HS-5 (cell line): ENCODE results near the gene PDE11A.
"Not testable (repeated sequence)": the region's sequence is repeated elsewhere in the genome, so short reads cannot be mapped to it uniquely, and the experiment has no call there.

Experiments used
- DNase-seq: peaks from one replicate; pipeline ENCODE4 v3.0.0-alpha.2; 2012; ENCODE audit warnings: low read depth

The PDE11A gene

DNA sequence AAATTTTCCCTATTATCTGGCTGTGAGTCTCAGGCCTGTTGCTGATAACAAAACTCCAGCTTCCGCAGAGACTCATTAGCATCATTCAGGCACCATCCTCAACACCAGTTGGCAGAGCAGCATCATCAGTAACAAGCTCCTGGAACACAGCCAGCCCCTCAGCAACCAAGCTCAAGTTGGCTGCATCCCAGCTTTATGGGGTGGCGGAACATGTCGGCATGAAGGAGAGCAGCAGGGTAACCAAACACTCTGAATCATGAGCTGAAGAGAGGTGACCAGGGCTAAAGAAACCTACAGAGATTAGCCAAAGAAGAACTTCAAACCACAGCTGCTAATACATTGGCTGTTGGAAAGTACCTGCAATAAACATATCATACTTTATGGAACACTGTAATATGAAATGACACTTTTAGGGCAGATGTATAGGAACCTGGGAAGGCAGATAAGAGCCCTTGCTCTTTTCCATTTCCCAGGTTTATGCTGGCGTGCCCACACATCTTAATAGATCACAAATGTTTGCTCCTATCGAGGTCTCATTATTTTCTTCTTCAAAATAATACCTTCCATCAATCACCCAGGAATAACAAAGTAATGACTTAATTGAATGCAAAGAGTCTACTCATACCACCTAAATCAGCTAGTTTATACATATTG lies 63.8 kb downstream of the PDE11A start:
- no peak for DNase-seq

DNA sequence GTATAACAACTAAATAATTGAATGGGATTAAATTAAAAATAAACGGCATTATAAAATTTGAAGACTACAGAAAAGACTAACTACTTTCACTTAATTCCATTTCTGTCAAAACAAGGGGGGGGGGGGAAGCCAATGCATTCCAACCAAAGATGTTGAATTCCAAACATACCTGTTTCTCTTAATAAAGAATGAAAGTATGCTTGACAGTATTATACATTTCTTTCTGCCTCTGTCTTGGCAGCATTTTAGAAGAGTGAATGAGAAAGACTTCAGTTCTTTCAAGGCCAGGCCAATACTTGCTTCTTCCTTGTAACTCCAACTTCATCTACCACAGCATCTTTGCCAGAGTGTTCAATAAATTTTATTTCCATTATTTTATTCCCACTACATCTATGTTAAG lies 65.9 kb downstream of the PDE11A start:
- no peak for DNase-seq

- DNase-seq: no peak
These were observed 66.8 kb downstream of the PDE11A start for GRCh38 chr2:178005756-178006155.

- no peak for DNase-seq
These were observed 70.5 kb downstream of the PDE11A start for GRCh38 chr2:178002038-178002437.

DNA sequence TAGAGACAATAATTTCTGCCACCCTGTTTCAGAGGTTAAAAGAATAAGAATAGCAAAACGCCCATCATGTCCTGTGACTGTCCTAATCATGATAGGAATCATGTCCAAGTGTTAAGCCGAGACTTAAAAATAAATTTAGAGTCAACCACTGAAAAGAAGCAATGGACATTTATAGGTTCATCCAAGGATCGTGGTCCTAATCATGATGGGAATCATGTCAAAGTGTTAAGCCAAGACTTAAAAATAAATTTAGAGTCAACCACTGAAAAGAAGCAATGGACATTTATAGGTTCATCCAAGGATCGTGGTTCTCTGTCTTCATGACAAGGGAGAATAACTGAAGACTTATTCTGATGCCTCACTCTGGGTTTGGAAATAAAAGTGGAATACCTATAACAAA lies 73.6 kb downstream of the PDE11A start:
- DNase-seq: no peak

- peak; percentile 56 for DNase-seq
These were observed 74.6 kb downstream of the PDE11A start for GRCh38 chr2:177998006-177998405.

DNA sequence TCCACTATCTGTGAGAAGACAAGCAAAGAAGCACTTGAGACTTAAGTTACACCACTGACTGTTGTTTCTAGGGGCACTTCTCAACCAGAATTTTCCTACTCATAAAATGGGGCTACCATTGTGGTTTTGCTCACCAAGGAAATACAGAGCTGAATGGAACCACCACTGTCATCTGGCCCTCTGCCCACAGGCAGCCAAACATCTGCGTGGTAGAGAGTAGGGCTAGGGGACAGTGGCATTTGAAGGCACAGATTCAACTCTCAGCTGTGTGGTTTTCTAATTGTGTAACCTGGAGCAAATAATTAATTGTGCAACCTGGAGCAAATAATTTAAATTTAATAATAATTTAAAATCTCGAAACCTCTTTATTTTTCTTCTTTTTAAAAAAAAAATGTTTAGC lies 79.6 kb downstream of the PDE11A start:
- no peak for DNase-seq

- DNase-seq: peak; percentile 54
These were observed 83.3 kb downstream of the PDE11A start for GRCh38 chr2:177989029-177989885.

DNA sequence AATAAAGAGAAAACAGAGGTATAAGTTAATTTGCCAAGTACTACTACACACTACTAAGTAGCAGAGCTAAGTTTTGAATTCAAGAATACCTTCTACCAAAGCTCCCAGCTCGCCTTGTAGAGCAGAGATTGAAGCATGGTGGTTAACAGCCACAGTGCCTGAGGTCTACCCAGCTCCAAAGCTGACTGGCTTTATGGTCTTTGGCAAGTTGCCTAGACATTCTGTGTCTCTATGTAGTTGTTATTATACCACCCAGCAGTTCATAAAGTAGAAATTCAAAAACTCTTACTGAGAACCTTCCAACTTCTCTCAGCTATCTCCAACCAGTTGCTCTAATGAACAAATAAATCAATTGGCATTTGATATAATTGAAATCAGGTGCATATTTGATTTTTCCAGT lies 87.8 kb downstream of the PDE11A start:
- no peak for DNase-seq

GRCh38 chr2:177983183-177983788 lies 89.3 kb downstream of the PDE11A start:
- no peak for DNase-seq

- no peak for DNase-seq
These were observed 99.8 kb downstream of the PDE11A start for GRCh38 chr2:177972782-177973181.

- DNase-seq: no peak
These were observed 100.5 kb downstream of the PDE11A start for GRCh38 chr2:177972123-177972522.

- no peak for DNase-seq
These were observed 101.7 kb downstream of the PDE11A start for GRCh38 chr2:177970670-177971454.

- no peak for DNase-seq
These were observed 107.7 kb downstream of the PDE11A start for GRCh38 chr2:177964892-177965291.

DNA sequence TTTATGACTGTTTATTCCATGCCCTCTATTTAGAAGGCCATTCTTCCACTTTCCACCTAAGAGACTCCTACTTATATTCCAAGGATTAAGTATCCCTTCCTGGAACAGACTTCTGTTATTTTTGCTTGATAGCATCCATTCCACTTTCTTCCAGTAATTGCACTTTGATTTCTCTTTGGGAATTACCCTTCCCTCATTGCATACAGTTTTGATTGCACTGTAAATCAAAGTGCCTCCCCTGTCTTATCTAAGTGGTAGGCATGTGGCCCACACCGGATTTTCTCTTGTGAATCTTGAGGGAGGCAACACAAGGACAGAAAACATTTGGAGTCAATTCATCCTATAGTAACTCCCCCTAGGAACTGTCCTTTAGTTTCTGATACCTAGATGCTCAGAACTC lies 120.4 kb downstream of the PDE11A start:
- DNase-seq: no peak

- not testable (repeated sequence) for DNase-seq
These were observed 125.0 kb downstream of the PDE11A start for GRCh38 chr2:177947598-177947997.

DNA sequence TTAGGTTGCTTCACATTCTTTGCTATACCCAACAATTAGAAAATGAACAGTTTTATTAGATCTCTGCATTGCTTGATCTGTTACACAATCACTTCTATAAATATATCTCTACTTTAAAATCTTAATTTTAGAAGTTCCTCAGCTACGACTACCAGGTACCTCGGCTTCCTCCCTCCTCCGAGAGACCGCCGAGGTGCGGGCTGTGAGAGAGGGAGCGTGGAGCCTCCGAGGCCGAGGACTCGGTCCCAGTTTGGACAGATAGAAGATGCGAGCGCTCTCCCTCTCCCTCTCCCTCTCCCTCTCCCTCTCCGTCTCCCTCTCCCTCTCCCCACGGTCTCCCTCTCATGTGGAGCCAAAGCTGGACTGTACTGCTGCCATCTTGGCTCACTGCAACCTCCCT lies 128.0 kb downstream of the PDE11A start:
- DNase-seq: not testable (repeated sequence)

DNA sequence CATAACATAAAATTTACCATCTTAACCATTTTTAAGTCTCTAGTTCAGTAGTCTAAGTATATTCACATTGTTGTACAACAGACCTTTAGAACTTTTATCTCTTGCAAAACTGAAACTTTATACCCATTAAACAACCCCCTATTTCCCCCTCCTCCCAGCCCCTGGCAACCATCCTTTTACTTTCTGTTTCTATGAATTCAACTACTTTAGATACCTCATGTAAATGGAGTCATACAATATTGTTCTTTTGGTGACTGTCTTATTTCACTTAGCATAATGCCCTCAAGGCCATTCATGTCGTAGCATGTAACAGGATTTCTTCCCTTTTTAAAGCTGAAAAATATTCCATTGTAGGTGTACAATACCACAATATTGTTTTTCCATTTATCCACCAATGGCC lies 129.8 kb downstream of the PDE11A start:
- no peak for DNase-seq

DNA sequence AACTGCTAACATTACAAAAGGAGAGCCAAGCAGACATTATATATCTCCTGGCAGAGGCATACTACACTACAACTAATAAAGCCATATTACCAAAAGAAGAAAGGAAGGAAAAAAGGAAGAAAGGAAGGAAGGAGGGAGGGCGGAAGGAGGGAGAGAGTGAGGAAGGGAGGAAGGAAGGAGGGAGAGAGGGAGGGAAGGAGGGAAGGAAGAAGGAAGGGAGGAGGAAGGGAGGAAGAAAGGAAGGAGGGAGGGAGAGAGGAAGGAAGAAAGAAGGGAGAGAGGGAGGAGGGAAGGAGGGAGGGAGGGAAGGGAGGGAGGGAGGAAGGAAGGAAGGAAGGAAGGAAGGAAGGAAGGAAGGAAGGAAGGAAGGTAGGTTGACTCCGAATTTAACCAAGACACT lies 133.4 kb downstream of the PDE11A start:
- DNase-seq: no peak

DNA sequence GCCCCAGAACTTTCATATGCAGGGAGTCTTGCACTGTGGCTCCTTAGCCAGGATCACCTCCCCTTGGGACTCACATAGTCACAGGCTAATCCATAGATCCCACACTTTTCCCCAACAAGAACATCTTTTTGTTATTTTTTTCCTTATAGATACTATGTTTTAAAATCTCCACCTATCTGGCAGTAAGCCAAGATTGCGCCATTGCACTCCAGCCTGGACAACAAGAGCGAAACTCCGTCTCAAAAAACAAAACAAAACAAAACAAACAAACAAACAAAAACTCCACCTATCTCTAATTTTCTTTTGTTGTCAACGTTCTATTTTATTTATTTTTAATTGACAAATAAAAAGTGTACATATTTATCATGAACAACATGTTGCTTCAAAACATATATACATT lies 141.7 kb downstream of the PDE11A start:
- DNase-seq: no peak

- no peak for DNase-seq
These were observed 142.7 kb downstream of the PDE11A start for GRCh38 chr2:177929662-177930522.
